HepG2 (cell line): ENCODE data around the gene PUM1. TPM values are rescaled to one million over a fixed set of nuclear protein-coding genes. Genes with fewer than 3 reads are reported as not detected.

Experiments used
- ATAC-seq: fragments of 200-7000 bp; cut with Tn5 transposase; 3 replicates; pipeline ENCODE4 v1.9.1; 2020; ENCODE audit warnings: mild to moderate bottlenecking, moderate library complexity
- BruUV-seq: library from RNA; stranded (reverse); fragments of 400-500 nt; replicated peaks from 2 replicates; lab custom pipeline; 2021; lab: Mats Ljungman, UMichigan
- CTCF ChIA-PET: fragments of 300-600 bp; formaldehyde crosslinking; extraction: SDS; loops from one replicate; lab custom pipeline; 2021; ENCODE audit warnings: low total read pairs, inconsistent platforms, low intra/inter-chr PET ratio; lab: Yijun Ruan, JAX
- POLR2A ChIA-PET: fragments of 350-600 bp; sonication (Branson Sonifier 250); formaldehyde crosslinking; loops from one replicate; lab custom pipeline; 2020; ENCODE audit warnings: antibody characterized with exemption, inconsistent platforms; lab: Yijun Ruan, JAX
- DNase-seq: peaks from one replicate; pipeline ENCODE4 v3.0.0-alpha.2; 2015; ENCODE audit warnings: low spot score
- FAIRE-seq: peaks from 3 replicates; lab custom pipeline; 2011; peaks lifted over from hg19 to GRCh38; lab: Jason Lieb, UNC
- H2AFZ ChIP-seq: one replicate; pipeline ENCODE4 v1.6.1; 2011; ENCODE audit warnings: low read length, inconsistent platforms
- H3K27ac ChIP-seq: fragments of 300-600 bp; 3 replicates; pipeline ENCODE4 v1.8.0; 2011; ENCODE audit warnings: mixed run types, mild to moderate bottlenecking, mixed read lengths, low read length, inconsistent platforms; ENCODE audit not compliant: insufficient read depth; ENCODE audit errors: extremely low read length
- H3K27me3 ChIP-seq, 2 experiments: fragments of 200-600 bp in 1 of 2; 2 replicates in 1 of 2; 3 replicates in 1 of 2; pipeline versions ENCODE4 v1.6.0 to v1.8.0; 2011; ENCODE audit warnings: low read length in 2 of 2, mild to moderate bottlenecking in 2 of 2, moderate library complexity in 2 of 2, inconsistent platforms in 1 of 2; ENCODE audit not compliant: insufficient read depth in 2 of 2, control insufficient read depth in 1 of 2
- H3K36me3 ChIP-seq, 2 experiments: fragments of 200-600 bp in 1 of 2; replicated peaks in 1 of 2; 2 replicates in 1 of 2; 3 replicates in 1 of 2; pipeline versions ENCODE4 v1.5.1 to v1.8.0; 2011; ENCODE audit warnings: low read length in 2 of 2, inconsistent platforms in 1 of 2; ENCODE audit not compliant: insufficient read depth in 2 of 2, control insufficient read depth in 1 of 2
- H3K4me1 ChIP-seq: 2 replicates; pipeline ENCODE4 v1.5.1; 2012; ENCODE audit warnings: low read length, inconsistent platforms; ENCODE audit not compliant: insufficient read depth
- H3K4me2 ChIP-seq: 2 replicates; pipeline ENCODE4 v1.6.0; 2011; ENCODE audit warnings: low read depth, low read length, inconsistent platforms
- H3K4me3 ChIP-seq, 3 experiments: fragments of 200-600 bp in 1 of 3; sonication (generic), shearing (Covaris generic) in 1 of 3; replicated peaks in 1 of 3; 2 replicates each; pipeline ENCODE4 v1.5.1; 2011 to 2016; ENCODE audit warnings: low read length in 3 of 3, inconsistent platforms in 2 of 3, low read depth in 2 of 3, mild to moderate bottlenecking in 2 of 3, control low read depth in 1 of 3, mixed read lengths in 1 of 3; ENCODE audit not compliant: insufficient read depth in 1 of 3
- H3K79me2 ChIP-seq: one replicate; pipeline ENCODE4 v1.6.1; 2011; ENCODE audit warnings: low read length, inconsistent platforms; ENCODE audit not compliant: insufficient read depth
- H3K9ac ChIP-seq: 2 replicates; pipeline ENCODE4 v1.6.0; 2011; ENCODE audit warnings: mild to moderate bottlenecking, low read depth, low read length, inconsistent platforms; ENCODE audit not compliant: insufficient read depth
- H3K9me3 ChIP-seq: 2 replicates; pipeline ENCODE4 v1.5.1; 2012; ENCODE audit warnings: mild to moderate bottlenecking, low read length
- H4K20me1 ChIP-seq: 2 replicates; pipeline ENCODE4 v1.6.0; 2011; ENCODE audit warnings: inconsistent platforms, mild to moderate bottlenecking, low read length, moderate library complexity; ENCODE audit not compliant: insufficient read depth
- ATRX ChIP-seq: sonication (generic); formaldehyde crosslinking; IDR thresholded peaks from 2 replicates; pipeline ENCODE4 v1.4.0; 2020; ENCODE audit warnings: missing genetic modification reagents, borderline replicate concordance
- KDM4B ChIP-seq: sonication (generic); formaldehyde crosslinking; IDR thresholded peaks from 2 replicates; pipeline ENCODE4 v1.4.0; 2020; ENCODE audit warnings: missing genetic modification reagents
- MYNN ChIP-seq: sonication (generic); formaldehyde crosslinking; IDR thresholded peaks from 2 replicates; pipeline ENCODE4 v1.4.0; 2020; ENCODE audit warnings: mild to moderate bottlenecking, low read depth, missing genetic modification reagents
- PITX1 ChIP-seq: sonication (generic); formaldehyde crosslinking; IDR thresholded peaks from 2 replicates; pipeline ENCODE4 v1.5.1; 2020; ENCODE audit warnings: mild to moderate bottlenecking, missing genetic modification reagents
- RARG ChIP-seq: sonication (generic); formaldehyde crosslinking; IDR thresholded peaks from 2 replicates; pipeline ENCODE4 v1.4.0; 2020; ENCODE audit warnings: low read depth, mild to moderate bottlenecking, missing genetic modification reagents
- RBAK ChIP-seq: sonication (generic); formaldehyde crosslinking; IDR thresholded peaks from 2 replicates; pipeline ENCODE4 v1.5.1; 2020; ENCODE audit warnings: mild to moderate bottlenecking, missing genetic modification reagents
- RBFOX2 ChIP-seq: fragments of 200-400 bp; formaldehyde crosslinking; IDR thresholded peaks from 2 replicates; pipeline ENCODE4 v1.6.1; 2017; ENCODE audit warnings: low read depth, mild to moderate bottlenecking, low read length
- RBM22 ChIP-seq: fragments of 200-400 bp; formaldehyde crosslinking; optimal IDR thresholded peaks from 2 replicates; pipeline ENCODE3; 2017; ENCODE audit warnings: mild to moderate bottlenecking, low read length, moderate library complexity
- RNF2 ChIP-seq: fragments of 450-650 bp; conservative IDR thresholded peaks from 2 replicates; pipeline ENCODE4 v1.6.1; 2016; ENCODE audit warnings: low read depth
- ZC3H4 ChIP-seq: sonication (generic); formaldehyde crosslinking; IDR thresholded peaks from 2 replicates; pipeline ENCODE4 v1.4.0; 2020; ENCODE audit warnings: missing genetic modification reagents, borderline replicate concordance
- ZFP41 ChIP-seq: sonication (generic); formaldehyde crosslinking; IDR thresholded peaks from 2 replicates; pipeline ENCODE4 v1.4.0; 2020; ENCODE audit warnings: mild to moderate bottlenecking, missing genetic modification reagents, borderline replicate concordance
- ZNF430 ChIP-seq: sonication (generic); formaldehyde crosslinking; IDR thresholded peaks from 2 replicates; pipeline ENCODE4 v1.9.0; 2021; ENCODE audit warnings: mild to moderate bottlenecking, missing genetic modification reagents
- ZNF510 ChIP-seq: sonication (generic); formaldehyde crosslinking; IDR thresholded peaks from 2 replicates; pipeline ENCODE4 v1.4.0; 2020; ENCODE audit warnings: low read depth, mild to moderate bottlenecking, missing genetic modification reagents
- ZNF605 ChIP-seq: sonication (generic); formaldehyde crosslinking; IDR thresholded peaks from 2 replicates; pipeline ENCODE4 v1.8.0; 2022; ENCODE audit warnings: mild to moderate bottlenecking, missing genetic modification reagents
- WGBS: methylation state at CpG from one replicate; pipeline ENCODE4 v1.1.6; 2017; ENCODE audit warnings: low lambda C conversion rate; 5-methylcytosine and 5-hydroxymethylcytosine counted together
- in situ Hi-C: cut with HindIII; loops from 2 replicates; pipeline ENCODE4 v1.10.0; 2017; ENCODE audit warnings: low pct_unique_long_range_greater_than_20kb; ENCODE audit not compliant: extremely low pct_ligation_motif_present
- intact Hi-C: fragments of 100-400 bp; cut with micrococcal nuclease; formaldehyde crosslinking; loops from one replicate; pipeline ENCODE4 v1.10.0; 2022; ENCODE audit not compliant: unreplicated experiment
- polyA plus RNA-seq, 8 experiments: library from polyadenylated mRNA; depleted of rRNA in 3 of 8; stranded (reverse) in 7 of 8; unstranded in 1 of 8; fragments of >200 nt; fragmentation: Illumina TruSeq in 4 of 8; extraction: Trizol in 4 of 8; gene quantifications; 2 replicates each; pipeline versions ENCODE4 v1.2.1 to v1.2.3, GENCODE V29; 2011 to 2016; ENCODE audit warnings: low read depth in 4 of 8, missing spikeins in 1 of 8, mixed read lengths in 1 of 8; ENCODE audit not compliant: insufficient read depth in 1 of 8
- total RNA-seq, 5 experiments: library from RNA; depleted of rRNA; stranded (reverse); fragments of >200 nt; fragmentation: Illumina TruSeq; extraction: Trizol; gene quantifications; 2 replicates each; pipeline ENCODE4 v1.2.3, GENCODE V29; 2016; ENCODE audit warnings: low read depth in 1 of 5
- TF ChIP-seq, protein P1 (sequence below): sonication (generic); formaldehyde crosslinking; IDR thresholded peaks from 2 replicates; pipeline ENCODE4 v1.4.0; 2020; ENCODE audit warnings: mild to moderate bottlenecking, missing genetic modification reagents

Gene PUM1
- total and polyA plus RNA-seq, 2 of the 13 experiments (the other 11 are each of a cell fraction or from before 2014, with no cell fraction given): 64.7 to 91.0 TPM

DNA sequence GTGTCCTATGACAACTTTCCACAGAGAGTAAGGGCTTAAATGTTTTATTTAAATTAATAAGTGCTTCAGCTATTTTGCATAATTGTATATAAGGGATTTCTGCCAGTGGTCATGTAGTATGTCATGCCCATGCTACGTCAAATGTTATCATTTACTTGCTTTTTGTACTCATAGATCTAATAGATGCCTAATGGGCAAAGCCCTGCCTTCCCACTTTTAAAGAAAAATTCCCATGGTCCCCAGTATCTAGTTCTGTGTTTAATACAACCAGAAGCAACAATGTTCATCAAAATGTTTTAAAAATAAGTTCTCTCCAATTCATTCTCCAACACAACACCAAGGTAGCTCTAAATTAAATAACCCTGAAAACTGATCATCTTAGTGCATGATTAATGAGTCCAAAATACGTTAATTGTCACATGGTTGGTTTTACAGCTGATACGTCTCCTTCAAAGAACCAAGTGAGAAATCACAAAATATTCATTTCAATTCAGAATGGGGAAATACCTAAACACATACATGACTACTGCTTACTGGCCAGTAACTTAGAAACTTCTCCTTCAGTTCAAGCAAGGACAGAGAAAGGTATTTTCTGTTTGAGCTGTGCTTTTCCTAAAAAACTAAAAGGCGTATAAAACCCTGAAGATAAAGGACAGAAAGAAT is 107.8 kb downstream of the PUM1 start:
- peak; percentile 53 for FAIRE-seq
- no TSS peak for BruUV-seq
- 98% methylated on average over 4 of the region's 4 CpGs for WGBS

DNA sequence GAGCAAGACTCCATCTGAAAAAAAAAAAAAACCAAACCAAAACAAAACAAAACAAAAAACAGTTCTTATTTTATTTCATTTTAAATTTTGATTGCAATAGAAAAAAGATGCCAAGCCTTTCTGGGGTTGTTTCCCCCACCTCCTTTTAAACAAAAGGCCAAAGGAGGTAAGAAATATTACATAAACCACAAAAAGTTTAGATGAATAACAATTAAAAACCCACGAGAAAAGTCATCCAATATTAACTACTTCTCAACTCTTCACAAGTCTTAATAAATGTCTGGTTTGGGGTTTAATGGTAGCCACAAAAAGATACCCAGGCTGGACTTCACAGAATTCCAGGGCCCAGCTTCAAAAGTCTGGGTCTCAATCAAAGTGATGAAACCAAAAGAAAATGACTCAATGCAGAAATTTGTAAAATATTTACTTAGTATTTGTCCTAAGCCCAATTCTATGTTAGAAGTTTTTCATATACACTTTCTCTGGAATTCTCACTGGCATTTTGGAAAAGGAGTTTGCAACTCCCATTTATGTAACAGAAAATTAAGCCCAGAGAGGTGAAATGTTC is 110.0 kb downstream of the PUM1 start:
- in situ Hi-C loops (no loop called here), intact Hi-C loops (no loop called here)
- Histone ChIP-seq H3K9ac (no peak overlapping the region), H3K4me2 (no peak overlapping the region), H3K79me2 (peaks cover 18% of the 10 kb centered on the region), H3K27ac (no peak overlapping the region), H3K27me3 (no peaks in the 10 kb centered on the region), H3K36me3 (peaks cover 32 to 86% of the 10 kb centered on the region in 2 experiments), H3K4me1 (no peaks in the 10 kb centered on the region), H4K20me1 (peaks cover 38% of the 10 kb centered on the region), H3K9me3 (no peaks in the 10 kb centered on the region), H2AFZ (no peak overlapping the region)
- DNase-seq (no peak), ATAC-seq (no peak), FAIRE-seq (no peak)
- WGBS: 89% methylated on average over 1 of the region's 1 CpG
- ChIA-PET POLR2A (no interaction called here), CTCF (no interaction called here)
- BruUV-seq: no TSS peak
- TF ChIP-seq ZNF430 (no peak), PITX1 (CRISPR knock-in tag) (no peak), RNF2 (no peak), RARG (CRISPR knock-in tag) (no peak), ATRX (CRISPR knock-in tag) (no peak), RBAK (CRISPR knock-in tag) (no peak), ZNF605 (CRISPR knock-in tag) (no peak), RBFOX2 (no peak), KDM4B (CRISPR knock-in tag) (no peak), MYNN (CRISPR knock-in tag) (no peak), ZNF510 (no peak), ZFP41 (CRISPR knock-in tag) (no peak)
- TF ChIP-seq, protein P1, sequence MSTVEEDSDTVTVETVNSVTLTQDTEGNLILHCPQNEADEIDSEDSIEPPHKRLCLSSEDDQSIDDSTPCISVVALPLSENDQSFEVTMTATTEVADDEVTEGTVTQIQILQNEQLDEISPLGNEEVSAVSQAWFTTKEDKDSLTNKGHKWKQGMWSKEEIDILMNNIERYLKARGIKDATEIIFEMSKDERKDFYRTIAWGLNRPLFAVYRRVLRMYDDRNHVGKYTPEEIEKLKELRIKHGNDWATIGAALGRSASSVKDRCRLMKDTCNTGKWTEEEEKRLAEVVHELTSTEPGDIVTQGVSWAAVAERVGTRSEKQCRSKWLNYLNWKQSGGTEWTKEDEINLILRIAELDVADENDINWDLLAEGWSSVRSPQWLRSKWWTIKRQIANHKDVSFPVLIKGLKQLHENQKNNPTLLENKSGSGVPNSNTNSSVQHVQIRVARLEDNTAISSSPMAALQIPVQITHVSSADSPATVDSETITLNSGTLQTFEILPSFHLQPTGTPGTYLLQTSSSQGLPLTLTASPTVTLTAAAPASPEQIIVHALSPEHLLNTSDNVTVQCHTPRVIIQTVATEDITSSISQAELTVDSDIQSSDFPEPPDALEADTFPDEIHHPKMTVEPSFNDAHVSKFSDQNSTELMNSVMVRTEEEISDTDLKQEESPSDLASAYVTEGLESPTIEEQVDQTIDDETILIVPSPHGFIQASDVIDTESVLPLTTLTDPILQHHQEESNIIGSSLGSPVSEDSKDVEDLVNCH: no peak
- TF ChIP-seq, all 625 proteins: peak for 0
- H3K4me3 ChIP-seq: no peak overlapping the region

More for the DNA sequence above, 107.8 kb downstream of the PUM1 start:
- ChIA-PET CTCF (no interaction called here), POLR2A (no interaction called here)
- DNase-seq (no peak), ATAC-seq (no peak)
- H3K9ac ChIP-seq: no peak overlapping the region
- peaks cover 44% of the 10 kb centered on the region for H4K20me1 ChIP-seq
- H3K4me2 ChIP-seq: no peak overlapping the region
- intact Hi-C loops: no loop called here
- H3K27me3 ChIP-seq: no peaks in the 10 kb centered on the region
- peaks cover 22 to 81% of the 10 kb centered on the region in 2 experiments for H3K36me3 ChIP-seq
- H3K9me3 ChIP-seq: no peaks in the 10 kb centered on the region
- no peaks in the 10 kb centered on the region for H3K4me1 ChIP-seq
- H2AFZ ChIP-seq: no peak overlapping the region
- no peak overlapping the region for H3K4me3 ChIP-seq
- no peak overlapping the region for H3K27ac ChIP-seq
- H3K79me2 ChIP-seq: peaks cover 24% of the 10 kb centered on the region
- in situ Hi-C loops: no loop called here
- TF ChIP-seq RBM22 (peak; percentile 60), ZC3H4 (CRISPR knock-in tag) (no peak)
